Sigmoid colon (tissue), 7 donors: ENCODE measurements around the gene GPC4. TPM values are rescaled to one million over a fixed set of nuclear protein-coding genes. Genes with fewer than 3 reads are reported as not detected.

ENCODE experiments used
- DNase-seq: peaks from one replicate; pipeline ENCODE4 v3.0.0-alpha.2; 2019
- H3K27ac ChIP-seq, 4 donors: fragments of 200-600 bp; sonication (generic); one replicate each; pipeline ENCODE4 v1.5.1; 2016 to 2019; ENCODE audit warnings: mild to moderate bottlenecking in 1 of 4
- H3K27me3 ChIP-seq, 3 donors: fragments of 200-600 bp; sonication (generic); one replicate each; pipeline ENCODE4 v1.5.1; 2019; ENCODE audit warnings: mild to moderate bottlenecking in 1 of 3
- H3K36me3 ChIP-seq, 4 donors: fragments of 200-600 bp; sonication (generic); one replicate each; pipeline ENCODE4 v1.5.1; 2016 to 2019
- H3K4me1 ChIP-seq, 4 donors: fragments of 200-600 bp; sonication (generic); one replicate each; pipeline ENCODE4 v1.5.1; 2017 to 2019
- H3K4me3 ChIP-seq, 4 donors: fragments of 200-600 bp; sonication (generic); one replicate each; pipeline ENCODE4 v1.5.1; 2017 to 2019; ENCODE audit warnings: mild to moderate bottlenecking in 2 of 4, moderate library complexity in 1 of 4
- H3K9me3 ChIP-seq, 4 donors: fragments of 200-600 bp in 3 of 4; sonication (generic) in 3 of 4; one replicate each; pipeline versions ENCODE4 v1.5.1 to v1.6.1; 2013 to 2019
- CTCF ChIP-seq, 4 experiments: fragments of 450-650 bp in 3 of 4; fragments of 200-600 bp in 1 of 4; IDR thresholded peaks; one replicate each; pipeline ENCODE4 v1.5.1; 2016 to 2019; ENCODE audit warnings: antibody characterized with exemption in 4 of 4, mild to moderate bottlenecking in 3 of 4, moderate library complexity in 2 of 4
- EP300 ChIP-seq, 4 donors: sonication (generic); formaldehyde crosslinking; IDR thresholded peaks; one replicate each; pipeline ENCODE4 v1.6.1; 2017; ENCODE audit warnings: antibody characterized with exemption in 4 of 4
- POLR2A ChIP-seq, 2 donors: fragments of 450-650 bp; IDR thresholded peaks; one replicate each; pipeline ENCODE4 v1.6.1; 2016; ENCODE audit warnings: antibody characterized with exemption in 2 of 2, mild to moderate bottlenecking in 2 of 2, moderate library complexity in 2 of 2
- POLR2AphosphoS5 ChIP-seq, 4 donors: sonication (generic); formaldehyde crosslinking; IDR thresholded peaks; one replicate each; pipeline ENCODE4 v1.6.1; 2017; ENCODE audit warnings: antibody characterized with exemption in 4 of 4
- WGBS, 2 donors: extraction: QIAGEN DNeasy Blood & Tissue Kit; methylation state at CpG; one replicate each; pipeline ENCODE4 v1.1.7; 2013; 5-methylcytosine and 5-hydroxymethylcytosine counted together
- intact Hi-C: fragments of 100-400 bp; cut with DNase I; formaldehyde crosslinking; loops from one replicate; pipeline ENCODE4 v1.15.1; 2023
- polyA plus RNA-seq, 3 donors: library from polyadenylated mRNA; stranded (reverse); fragments of 200-250 nt; gene quantifications; one replicate each; pipeline ENCODE4 v1.2.3, GENCODE V29; 2013
- total RNA-seq, 4 donors: library from RNA; depleted of rRNA; stranded (reverse); fragments of >200 nt; gene quantifications; one replicate each; pipeline ENCODE4 v1.1.0, GENCODE V29; 2016
- donor health status: healthy with polysubstance abuse.
- donor health status: Bipolar disorder and iron deficiency.
- donor health status: healthy.

The GPC4 gene
- total and polyA plus RNA-seq, 7 donors: 1.2 to 45.7 (median 25.3) TPM

GRCh38 chrX:133376422-133376821 lies 38.9 kb downstream of the GPC4 start:
- DNase-seq: no peak
- TF ChIP-seq EP300 (IDR thresholded peaks at IDR 0.05) (no peak), POLR2A (IDR thresholded peaks at IDR 0.05) (no peak), POLR2AphosphoS5 (IDR thresholded peaks at IDR 0.05) (no peak), CTCF (IDR thresholded peaks at IDR 0.05) (no peak)
- no peaks in the 10 kb centered on the region for H3K36me3 ChIP-seq
- no peaks in the 10 kb centered on the region for H3K27me3 ChIP-seq
- no peaks in the 10 kb centered on the region for H3K9me3 ChIP-seq
- intact Hi-C loops: no loop called here
- no peak overlapping the region for H3K4me3 ChIP-seq
- peak overlapping the region in 3 of 4 donors; percentile 47 to 61 (median 56) for H3K27ac ChIP-seq
- H3K4me1 ChIP-seq: peaks cover 0 to 45% (median 18%) of the 10 kb centered on the region in 4 donors
- 44 to 68% methylated on average over 3 of the region's 3 CpGs for WGBS, 2 donors

- intact Hi-C loops: no loop called here
- H3K27ac ChIP-seq: peak overlapping the region; percentile 32 to 61 (median 52)
- DNase-seq: no peak
Measured at GRCh38 chrX:133375615-133376340, 39.5 kb downstream of the GPC4 start.

GRCh38 chrX:133374874-133375387 lies 40.4 kb downstream of the GPC4 start:
- intact Hi-C loops: no loop called here
- 74 to 76% methylated on average over 2 of the region's 2 CpGs for WGBS, 2 donors
- Histone ChIP-seq H3K4me1 (peaks cover 0 to 50% (median 18%) of the 10 kb centered on the region in 4 donors), H3K36me3 (no peaks in the 10 kb centered on the region), H3K4me3 (no peak overlapping the region), H3K27ac (peak overlapping the region in 2 of 4 donors; percentile 56 to 61), H3K27me3 (no peaks in the 10 kb centered on the region), H3K9me3 (no peaks in the 10 kb centered on the region)
- no peak for DNase-seq
- TF ChIP-seq POLR2AphosphoS5 (IDR thresholded peaks at IDR 0.05) (no peak), EP300 (IDR thresholded peaks at IDR 0.05) (no peak), POLR2A (IDR thresholded peaks at IDR 0.05) (no peak), CTCF (IDR thresholded peaks at IDR 0.05) (no peak)

More at GRCh38 chrX:133375615-133376340, 39.5 kb downstream of the GPC4 start:
- Histone ChIP-seq H3K4me3 (no peak overlapping the region), H3K27me3 (no peaks in the 10 kb centered on the region), H3K9me3 (no peaks in the 10 kb centered on the region), H3K4me1 (peaks cover 0 to 45% (median 18%) of the 10 kb centered on the region in 4 donors), H3K36me3 (no peaks in the 10 kb centered on the region)
- TF ChIP-seq CTCF (IDR thresholded peaks at IDR 0.05): no peak
- TF ChIP-seq EP300 (IDR thresholded peaks at IDR 0.05): no peak
- no peak for TF ChIP-seq POLR2AphosphoS5 (IDR thresholded peaks at IDR 0.05)
- 20 to 51% methylated on average over 7 of the region's 7 CpGs for WGBS, 2 donors

GRCh38 chrX:133373386-133374079 lies 41.8 kb downstream of the GPC4 start:
- no peaks in the 10 kb centered on the region for H3K27me3 ChIP-seq
- intact Hi-C loops: no loop called here
- peaks cover 0 to 50% (median 18%) of the 10 kb centered on the region in 4 donors for H3K4me1 ChIP-seq
- WGBS, 2 donors: 12 to 63% methylated on average over 2 of the region's 2 CpGs
- TF ChIP-seq POLR2A (IDR thresholded peaks at IDR 0.05): no peak
- TF ChIP-seq CTCF (IDR thresholded peaks at IDR 0.05): no peak
- no peak for TF ChIP-seq EP300 (IDR thresholded peaks at IDR 0.05)
- no peak for TF ChIP-seq POLR2AphosphoS5 (IDR thresholded peaks at IDR 0.05)
- no peak overlapping the region for H3K4me3 ChIP-seq
- no peak overlapping the region for H3K27ac ChIP-seq
- no peaks in the 10 kb centered on the region for H3K36me3 ChIP-seq
- no peak for DNase-seq
- no peaks in the 10 kb centered on the region for H3K9me3 ChIP-seq
